Neural cell (in vitro differentiated cells): Measurements from ENCODE around the gene PPAN. TPM values are rescaled to one million over a fixed set of nuclear protein-coding genes. Genes with fewer than 3 reads are reported as not detected.

Source experiments
- H2AFZ ChIP-seq: fragments of 200-600, 300-800 bp; sonication (generic), shearing (Covaris generic); 2 replicates; pipeline ENCODE4 v1.6.0; 2014; ENCODE audit warnings: low read depth, mild to moderate bottlenecking, antibody characterized with exemption, low read length, moderate library complexity
- H3F3A ChIP-seq: fragments of 200-600 bp; shearing (Covaris generic); 2 replicates; pipeline ENCODE4 v1.6.1; 2016; ENCODE audit warnings: mild to moderate bottlenecking, moderate library complexity, mixed read lengths, antibody characterized with exemption, low read length; ENCODE audit not compliant: insufficient read depth, poor library complexity, severe bottlenecking
- H3K27ac ChIP-seq: fragments of 200-600, 300-800 bp; sonication (generic), shearing (Covaris generic); 2 replicates; pipeline ENCODE4 v1.5.1; 2014; ENCODE audit warnings: mild to moderate bottlenecking, low read length, moderate library complexity
- H3K27me3 ChIP-seq: fragments of 300-800, 200-600 bp; sonication (generic), shearing (Covaris generic); 2 replicates; pipeline ENCODE4 v1.6.0; 2014; ENCODE audit warnings: mild to moderate bottlenecking, low read depth, low read length, moderate library complexity; ENCODE audit not compliant: insufficient read depth
- H3K36me3 ChIP-seq: fragments of 300-800, 200-600 bp; sonication (generic), shearing (Covaris generic); 2 replicates; pipeline ENCODE4 v1.5.1; 2014; ENCODE audit warnings: mild to moderate bottlenecking, antibody characterized with exemption, low read length, moderate library complexity; ENCODE audit not compliant: insufficient read depth
- H3K4me2 ChIP-seq: fragments of 300-800, 200-600 bp; sonication (generic), shearing (Covaris generic); 2 replicates; pipeline ENCODE4 v1.6.0; 2014; ENCODE audit warnings: mild to moderate bottlenecking, low read length
- H3K4me3 ChIP-seq: fragments of 300-800, 200-600 bp; sonication (generic), shearing (Covaris generic); 2 replicates; pipeline ENCODE4 v1.5.1; 2014; ENCODE audit warnings: mild to moderate bottlenecking, low read length, moderate library complexity
- H3K79me2 ChIP-seq: fragments of 200-600 bp; shearing (Covaris generic); replicated peaks from 2 replicates; pipeline ENCODE4 v1.6.0; 2014; ENCODE audit warnings: mild to moderate bottlenecking, low read length, moderate library complexity; ENCODE audit not compliant: insufficient read depth
- H3K9ac ChIP-seq: fragments of 300-800, 200-600 bp; sonication (generic), shearing (Covaris generic); 2 replicates; pipeline ENCODE4 v1.6.1; 2016; ENCODE audit warnings: mild to moderate bottlenecking, low read length, mixed read lengths
- H3K9me2 ChIP-seq: fragments of 200-600 bp; shearing (Covaris generic); 2 replicates; pipeline ENCODE4 v1.6.1; 2016; ENCODE audit warnings: mild to moderate bottlenecking, low read length, mixed read lengths; ENCODE audit not compliant: insufficient read depth
- H3K9me3 ChIP-seq: fragments of 200-600, 300-800 bp; sonication (generic), shearing (Covaris generic); 2 replicates; pipeline ENCODE4 v1.6.1; 2016; ENCODE audit warnings: mild to moderate bottlenecking, mixed run types, low read length, moderate library complexity, mixed read lengths
- H4K20me1 ChIP-seq: fragments of 200-600 bp; shearing (Covaris generic); 2 replicates; pipeline ENCODE4 v1.6.1; 2016; ENCODE audit warnings: mild to moderate bottlenecking, mixed run types; ENCODE audit not compliant: insufficient read depth
- CTCF ChIP-seq: fragments of 450-650 bp; IDR thresholded peaks from 2 replicates; pipeline ENCODE4 v1.5.1; 2014; ENCODE audit warnings: antibody characterized with exemption, mild to moderate bottlenecking, moderate library complexity; ENCODE audit not compliant: poor library complexity, severe bottlenecking
- EP300 ChIP-seq: fragments of 450-650 bp; conservative IDR thresholded peaks from 2 replicates; pipeline ENCODE4 v1.6.1; 2014; ENCODE audit warnings: antibody characterized with exemption, mild to moderate bottlenecking, moderate library complexity; ENCODE audit not compliant: poor library complexity, severe bottlenecking
- EZH2 ChIP-seq: fragments of 200-600, 300-800 bp; shearing (Covaris generic), sonication (generic); IDR thresholded peaks from 2 replicates; pipeline ENCODE4 v1.6.1; 2014; ENCODE audit warnings: antibody characterized with exemption, low read length, borderline replicate concordance, mild to moderate bottlenecking; ENCODE audit not compliant: insufficient read depth, poor library complexity, severe bottlenecking
- MXI1 ChIP-seq: fragments of 450-650 bp; conservative IDR thresholded peaks from 2 replicates; pipeline ENCODE4 v1.6.1; 2014; ENCODE audit warnings: antibody characterized with exemption, mild to moderate bottlenecking; ENCODE audit not compliant: poor library complexity, severe bottlenecking
- POLR2AphosphoS5 ChIP-seq: IDR thresholded peaks from 2 replicates; pipeline ENCODE4 v1.6.1; 2012
- RAD21 ChIP-seq: fragments of 450-650 bp; conservative IDR thresholded peaks from 2 replicates; pipeline ENCODE4 v1.6.1; 2014; ENCODE audit warnings: antibody characterized with exemption, mild to moderate bottlenecking, moderate library complexity
- TAF1 ChIP-seq: IDR thresholded peaks from 2 replicates; pipeline ENCODE4 v1.6.1; 2012; ENCODE audit warnings: low read depth
- polyA plus RNA-seq: library from polyadenylated mRNA; depleted of rRNA; stranded (reverse); fragments of >200 nt; gene quantifications from 2 replicates; pipeline ENCODE4 v1.2.3, GENCODE V29; 2014
- TF ChIP-seq, protein P1 (sequence below): IDR thresholded peaks from 2 replicates; pipeline ENCODE4 v1.6.1; 2012; ENCODE audit warnings: borderline replicate concordance

The PPAN gene
- polyA plus RNA-seq, 1 donor from 2014 or later, result 13.9 TPM

- H3K9ac ChIP-seq, result no peak overlapping the region
- no peak overlapping the region for H3K4me2 ChIP-seq
- H3K4me3 ChIP-seq, result no peak overlapping the region
- no peak for TF ChIP-seq TAF1
- TF ChIP-seq RAD21, result no peak
- TF ChIP-seq MXI1, result no peak
- TF ChIP-seq EP300, result no peak
- TF ChIP-seq CTCF, result no peak
- TF ChIP-seq, protein P1, sequence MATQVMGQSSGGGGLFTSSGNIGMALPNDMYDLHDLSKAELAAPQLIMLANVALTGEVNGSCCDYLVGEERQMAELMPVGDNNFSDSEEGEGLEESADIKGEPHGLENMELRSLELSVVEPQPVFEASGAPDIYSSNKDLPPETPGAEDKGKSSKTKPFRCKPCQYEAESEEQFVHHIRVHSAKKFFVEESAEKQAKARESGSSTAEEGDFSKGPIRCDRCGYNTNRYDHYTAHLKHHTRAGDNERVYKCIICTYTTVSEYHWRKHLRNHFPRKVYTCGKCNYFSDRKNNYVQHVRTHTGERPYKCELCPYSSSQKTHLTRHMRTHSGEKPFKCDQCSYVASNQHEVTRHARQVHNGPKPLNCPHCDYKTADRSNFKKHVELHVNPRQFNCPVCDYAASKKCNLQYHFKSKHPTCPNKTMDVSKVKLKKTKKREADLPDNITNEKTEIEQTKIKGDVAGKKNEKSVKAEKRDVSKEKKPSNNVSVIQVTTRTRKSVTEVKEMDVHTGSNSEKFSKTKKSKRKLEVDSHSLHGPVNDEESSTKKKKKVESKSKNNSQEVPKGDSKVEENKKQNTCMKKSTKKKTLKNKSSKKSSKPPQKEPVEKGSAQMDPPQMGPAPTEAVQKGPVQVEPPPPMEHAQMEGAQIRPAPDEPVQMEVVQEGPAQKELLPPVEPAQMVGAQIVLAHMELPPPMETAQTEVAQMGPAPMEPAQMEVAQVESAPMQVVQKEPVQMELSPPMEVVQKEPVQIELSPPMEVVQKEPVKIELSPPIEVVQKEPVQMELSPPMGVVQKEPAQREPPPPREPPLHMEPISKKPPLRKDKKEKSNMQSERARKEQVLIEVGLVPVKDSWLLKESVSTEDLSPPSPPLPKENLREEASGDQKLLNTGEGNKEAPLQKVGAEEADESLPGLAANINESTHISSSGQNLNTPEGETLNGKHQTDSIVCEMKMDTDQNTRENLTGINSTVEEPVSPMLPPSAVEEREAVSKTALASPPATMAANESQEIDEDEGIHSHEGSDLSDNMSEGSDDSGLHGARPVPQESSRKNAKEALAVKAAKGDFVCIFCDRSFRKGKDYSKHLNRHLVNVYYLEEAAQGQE, result no peak
- no peak for TF ChIP-seq EZH2
- no peaks in the 10 kb centered on the region for H3K9me3 ChIP-seq
- no peaks in the 10 kb centered on the region for H3K36me3 ChIP-seq
- no peaks in the 10 kb centered on the region for H4K20me1 ChIP-seq
- peaks cover 3% of the 10 kb centered on the region for H3K27me3 ChIP-seq
- no peaks in the 10 kb centered on the region for H3F3A ChIP-seq
- H2AFZ ChIP-seq, result no peak overlapping the region
- no peaks in the 10 kb centered on the region for H3K9me2 ChIP-seq
- no peaks in the 10 kb centered on the region for H3K79me2 ChIP-seq
- no peak overlapping the region for H3K27ac ChIP-seq
Measured at GRCh38 chr19:10079031-10079453, 27.1 kb upstream of the PPAN start.

DNA sequence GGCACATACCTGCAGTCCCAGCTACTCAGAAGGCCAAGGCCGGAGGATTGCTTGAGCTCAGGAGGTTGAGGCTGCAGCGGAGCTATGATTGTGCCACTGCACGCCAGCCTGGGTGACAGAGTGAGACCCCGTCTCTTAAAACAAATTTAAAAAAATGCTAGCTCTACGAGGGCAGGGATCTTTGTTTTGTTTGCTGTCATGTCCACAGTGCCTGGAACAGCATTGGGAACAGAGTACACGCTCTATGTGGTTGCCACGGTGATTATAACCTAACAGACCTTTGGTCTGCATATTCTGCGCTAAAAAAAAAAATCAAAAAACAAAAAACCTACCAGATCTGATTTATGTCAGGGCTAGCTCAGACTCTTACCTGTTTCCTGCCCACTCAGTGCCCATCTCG lies 22.3 kb upstream of the PPAN start:
- no peaks in the 10 kb centered on the region for H4K20me1 ChIP-seq
- H3K4me3 ChIP-seq, result no peak overlapping the region
- H3F3A ChIP-seq, result no peaks in the 10 kb centered on the region
- no peak overlapping the region for H2AFZ ChIP-seq
- H3K4me2 ChIP-seq, result no peak overlapping the region
- no peak for TF ChIP-seq CTCF
- no peak for TF ChIP-seq MXI1
- no peak for TF ChIP-seq RAD21
- no peak for TF ChIP-seq EZH2
- TF ChIP-seq, protein P1, result no peak
- TF ChIP-seq TAF1, result no peak
- TF ChIP-seq POLR2AphosphoS5, result no peak
- no peaks in the 10 kb centered on the region for H3K9me2 ChIP-seq
- H3K79me2 ChIP-seq, result no peaks in the 10 kb centered on the region
- no peak overlapping the region for H3K27ac ChIP-seq
- H3K36me3 ChIP-seq, result no peaks in the 10 kb centered on the region
- no peak overlapping the region for H3K9ac ChIP-seq
- no peaks in the 10 kb centered on the region for H3K9me3 ChIP-seq
- H3K27me3 ChIP-seq, result peaks cover 34% of the 10 kb centered on the region
